Smooth muscle cell (in vitro differentiated cells): Measurements from ENCODE around the gene ABHD12. TPM values are rescaled to one million over a fixed set of nuclear protein-coding genes. Genes with fewer than 3 reads are reported as not detected.
A peak's percentile ranks its signal among the peaks of the same experiment; 100 is the strongest.

Experiments
- DNase-seq: peaks from one replicate; lab custom pipeline; 2025; ENCODE audit not compliant: unreplicated experiment; lab: John Stamatoyannopoulos, UW
- H2AFZ ChIP-seq: fragments of 200-600 bp; sonication (generic); 2 replicates; pipeline ENCODE4 v1.6.0; 2016; ENCODE audit warnings: antibody characterized with exemption, low read depth, mild to moderate bottlenecking
- H3F3A ChIP-seq: fragments of 200-600 bp; sonication (generic); 2 replicates; pipeline ENCODE4 v1.6.0; 2017; ENCODE audit warnings: antibody characterized with exemption, low read depth
- H3K27ac ChIP-seq: fragments of 200-600 bp; sonication (generic); 2 replicates; pipeline ENCODE4 v1.5.1; 2016; ENCODE audit warnings: low read depth, mild to moderate bottlenecking
- H3K27me3 ChIP-seq: fragments of 200-600 bp; sonication (generic); 2 replicates; pipeline ENCODE4 v1.6.1; 2016; ENCODE audit warnings: low read depth, mild to moderate bottlenecking
- H3K36me3 ChIP-seq: fragments of 200-600 bp; sonication (generic); 2 replicates; pipeline ENCODE4 v1.5.1; 2016; ENCODE audit warnings: low read depth
- H3K4me1 ChIP-seq: fragments of 200-600 bp; sonication (generic); 2 replicates; pipeline ENCODE4 v1.5.1; 2016; ENCODE audit warnings: low read depth
- H3K4me2 ChIP-seq: fragments of 200-600 bp; sonication (generic); 2 replicates; pipeline ENCODE4 v1.6.0; 2016; ENCODE audit warnings: mild to moderate bottlenecking
- H3K4me3 ChIP-seq: fragments of 200-600 bp; sonication (generic); 2 replicates; pipeline ENCODE4 v1.5.1; 2016; ENCODE audit warnings: mild to moderate bottlenecking
- H3K79me2 ChIP-seq: fragments of 200-600 bp; sonication (generic); 2 replicates; pipeline ENCODE4 v1.6.0; 2016; ENCODE audit warnings: low read depth, mild to moderate bottlenecking
- H3K9ac ChIP-seq: fragments of 200-600 bp; sonication (generic); 2 replicates; pipeline ENCODE4 v1.6.0; 2016; ENCODE audit warnings: low read depth
- H3K9me3 ChIP-seq: fragments of 200-600 bp; sonication (generic); replicated peaks from 2 replicates; pipeline ENCODE4 v1.5.1; 2016; ENCODE audit warnings: low read depth
- H4K20me1 ChIP-seq: fragments of 200-600 bp; sonication (generic); 2 replicates; pipeline ENCODE4 v1.6.0; 2016; ENCODE audit warnings: low read depth
- CTCF ChIP-seq: fragments of 200-600 bp; sonication (generic); IDR thresholded peaks from 2 replicates; pipeline ENCODE4 v1.5.1; 2017; ENCODE audit warnings: borderline replicate concordance, mild to moderate bottlenecking, antibody characterized with exemption; ENCODE audit not compliant: insufficient read depth, poor library complexity, severe bottlenecking
- WGBS: methylation state at CpG from one replicate; pipeline ENCODE4 v1.1.7; 2016; ENCODE audit warnings: low lambda C conversion rate; 5-methylcytosine and 5-hydroxymethylcytosine counted together
- polyA plus RNA-seq: library from polyadenylated mRNA; unstranded; fragments of >200 nt; fragmentation: Nextera tagmentation; extraction: Ambion mirVana; gene quantifications from 2 replicates; pipeline ENCODE4 v1.2.1, GENCODE V29; 2016
- total RNA-seq: library from RNA; depleted of rRNA; stranded (reverse); fragments of >200 nt; gene quantifications from 2 replicates; pipeline ENCODE4 v1.2.3, GENCODE V29; 2014

Gene ABHD12
- total and polyA plus RNA-seq, 2 experiments from 2014 or later, result 18.5 to 41.8 TPM

GRCh38 chr20:25376886-25377285, 13.7 kb downstream of the ABHD12 start:
- Histone ChIP-seq H3K27me3 (no peaks in the 10 kb centered on the region), H4K20me1 (peaks cover 21% of the 10 kb centered on the region), H3K4me3 (no peak overlapping the region), H3K9me3 (no peaks in the 10 kb centered on the region), H3K79me2 (peaks cover 63% of the 10 kb centered on the region), H2AFZ (no peak overlapping the region), H3K4me2 (no peak overlapping the region), H3F3A (no peaks in the 10 kb centered on the region), H3K9ac (no peak overlapping the region), H3K36me3 (no peaks in the 10 kb centered on the region), H3K4me1 (no peaks in the 10 kb centered on the region), H3K27ac (no peak overlapping the region)
- no peak for DNase-seq
- no peak for TF ChIP-seq CTCF
- 97% methylated on average over 2 of the region's 2 CpGs for WGBS

GRCh38 chr20:25376236-25376635, 14.4 kb downstream of the ABHD12 start:
- H3K4me1 ChIP-seq, result no peaks in the 10 kb centered on the region
- H3K4me3 ChIP-seq, result no peak overlapping the region
- TF ChIP-seq CTCF, result no peak
- H3K4me2 ChIP-seq, result no peak overlapping the region
- H3K9me3 ChIP-seq, result no peaks in the 10 kb centered on the region
- peaks cover 64% of the 10 kb centered on the region for H3K79me2 ChIP-seq
- no peak for DNase-seq
- H3K27me3 ChIP-seq, result no peaks in the 10 kb centered on the region
- no peaks in the 10 kb centered on the region for H3F3A ChIP-seq
- no peak overlapping the region for H2AFZ ChIP-seq
- H4K20me1 ChIP-seq, result peaks cover 15% of the 10 kb centered on the region
- WGBS, result 99% methylated on average over 4 of the region's 4 CpGs
- H3K9ac ChIP-seq, result no peak overlapping the region
- H3K36me3 ChIP-seq, result no peaks in the 10 kb centered on the region
- H3K27ac ChIP-seq, result no peak overlapping the region

DNA sequence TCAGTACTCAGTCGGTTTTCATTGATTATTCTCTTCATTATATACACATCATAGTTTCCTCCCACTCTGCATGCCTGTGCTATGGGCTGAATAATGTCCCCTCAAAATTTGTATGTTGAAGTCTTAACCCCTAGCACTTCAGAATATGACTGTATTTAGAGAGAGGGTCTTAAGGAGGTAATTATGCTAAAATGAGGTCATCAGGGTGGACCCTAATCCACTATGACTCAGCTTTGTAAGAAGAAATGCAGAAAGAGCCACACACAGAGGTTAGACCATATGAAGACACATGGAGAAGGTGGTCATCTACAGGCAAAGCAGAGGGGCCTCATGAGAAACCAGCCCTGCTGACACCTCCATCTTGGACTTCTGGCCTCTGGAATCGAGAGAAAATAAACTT, 15.8 kb downstream of the ABHD12 start:
- Histone ChIP-seq H3K4me2 (no peak overlapping the region), H3K9ac (no peak overlapping the region), H3K27ac (no peak overlapping the region), H3K36me3 (no peaks in the 10 kb centered on the region), H3F3A (no peaks in the 10 kb centered on the region), H3K79me2 (peaks cover 65% of the 10 kb centered on the region), H3K27me3 (no peaks in the 10 kb centered on the region), H3K4me3 (no peak overlapping the region), H3K9me3 (no peaks in the 10 kb centered on the region), H4K20me1 (peaks cover 3% of the 10 kb centered on the region), H3K4me1 (no peaks in the 10 kb centered on the region), H2AFZ (no peak overlapping the region)
- WGBS, result 95% methylated on average over 2 of the region's 2 CpGs
- TF ChIP-seq CTCF, result no peak
- no peak for DNase-seq

DNA sequence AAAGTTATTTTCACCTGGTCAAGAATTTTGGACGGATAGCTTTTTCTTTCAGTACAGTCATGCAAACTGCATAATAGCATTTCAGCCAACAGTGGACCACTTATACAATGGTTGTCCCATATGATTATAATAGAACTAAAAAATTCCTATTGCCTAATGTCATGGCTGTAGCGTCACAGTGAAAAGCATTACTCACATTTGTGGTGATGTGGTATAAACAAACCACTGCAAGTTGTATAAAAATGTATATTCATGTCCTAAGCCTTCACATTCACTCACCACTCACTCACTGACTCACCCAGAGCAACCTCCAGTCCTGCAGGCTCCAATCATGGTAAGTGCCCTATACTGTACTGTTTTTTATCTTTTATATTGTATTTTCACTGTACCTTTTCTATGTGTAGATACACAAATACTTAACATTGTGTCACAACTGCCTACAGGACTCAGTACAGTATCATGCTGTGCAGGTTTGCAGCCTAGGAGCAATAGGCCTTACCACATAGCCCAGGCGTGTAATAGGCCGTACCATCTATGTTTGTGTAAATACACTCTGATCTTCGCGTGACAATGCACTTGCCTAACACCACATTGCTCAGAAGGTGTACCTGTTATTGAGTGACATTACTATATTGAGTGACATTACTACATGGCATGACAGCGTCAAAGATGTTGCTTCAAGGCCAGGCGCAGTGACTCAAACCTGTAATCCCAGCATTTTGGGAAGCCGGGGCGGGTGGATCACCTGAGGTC, 17.9 kb downstream of the ABHD12 start:
- Histone ChIP-seq H3K9ac (no peak overlapping the region), H3K79me2 (peaks cover 44% of the 10 kb centered on the region), H3K4me3 (no peak overlapping the region), H3K36me3 (no peaks in the 10 kb centered on the region), H2AFZ (no peak overlapping the region), H3K27me3 (no peaks in the 10 kb centered on the region), H3K4me1 (no peaks in the 10 kb centered on the region), H3K9me3 (no peaks in the 10 kb centered on the region), H3K27ac (peak overlapping the region; percentile 71), H4K20me1 (no peaks in the 10 kb centered on the region), H3K4me2 (no peak overlapping the region), H3F3A (no peaks in the 10 kb centered on the region)
- 84% methylated on average over 10 of the region's 10 CpGs for WGBS
- no peak for TF ChIP-seq CTCF
- DNase-seq, result no peak
